ENCODE results near the gene ARL14. TPM values are rescaled to one million over a fixed set of nuclear protein-coding genes. Genes with fewer than 3 reads are reported as not detected.

ARL14 gene
- total RNA-seq, 1 experiment from 2014 or later: 104 TPM

- Mint-ChIP-seq H3K4me1 (ENCODE audit: low read depth, unreplicated experiment) (no peaks in the 10 kb centered on the region), H3K4me3 (ENCODE audit: low read depth, unreplicated experiment) (no peak overlapping the region), H3K27ac (ENCODE audit: unreplicated experiment) (no peak overlapping the region), H3K36me3 (ENCODE audit: insufficient read depth, unreplicated experiment) (no peaks in the 10 kb centered on the region), H3K27me3 (ENCODE audit: unreplicated experiment) (no peaks in the 10 kb centered on the region), H3K9me3 (ENCODE audit: low read depth, unreplicated experiment) (no peaks in the 10 kb centered on the region)
- TF ChIP-seq, protein P1, sequence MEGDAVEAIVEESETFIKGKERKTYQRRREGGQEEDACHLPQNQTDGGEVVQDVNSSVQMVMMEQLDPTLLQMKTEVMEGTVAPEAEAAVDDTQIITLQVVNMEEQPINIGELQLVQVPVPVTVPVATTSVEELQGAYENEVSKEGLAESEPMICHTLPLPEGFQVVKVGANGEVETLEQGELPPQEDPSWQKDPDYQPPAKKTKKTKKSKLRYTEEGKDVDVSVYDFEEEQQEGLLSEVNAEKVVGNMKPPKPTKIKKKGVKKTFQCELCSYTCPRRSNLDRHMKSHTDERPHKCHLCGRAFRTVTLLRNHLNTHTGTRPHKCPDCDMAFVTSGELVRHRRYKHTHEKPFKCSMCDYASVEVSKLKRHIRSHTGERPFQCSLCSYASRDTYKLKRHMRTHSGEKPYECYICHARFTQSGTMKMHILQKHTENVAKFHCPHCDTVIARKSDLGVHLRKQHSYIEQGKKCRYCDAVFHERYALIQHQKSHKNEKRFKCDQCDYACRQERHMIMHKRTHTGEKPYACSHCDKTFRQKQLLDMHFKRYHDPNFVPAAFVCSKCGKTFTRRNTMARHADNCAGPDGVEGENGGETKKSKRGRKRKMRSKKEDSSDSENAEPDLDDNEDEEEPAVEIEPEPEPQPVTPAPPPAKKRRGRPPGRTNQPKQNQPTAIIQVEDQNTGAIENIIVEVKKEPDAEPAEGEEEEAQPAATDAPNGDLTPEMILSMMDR (IDR thresholded peaks at IDR 0.05; ENCODE audit: unreplicated experiment): no peak
- CTCF ChIA-PET: no interaction called here
- DNase-seq: no peak
- intact Hi-C loops (cut with micrococcal nuclease; ENCODE audit: unreplicated experiment): no loop called here
- no TSS peak for BruUV-seq (replicated peaks)
These were observed 15.0 kb downstream of the ARL14 start for GRCh38 chr3:160691962-160692361.

DNA sequence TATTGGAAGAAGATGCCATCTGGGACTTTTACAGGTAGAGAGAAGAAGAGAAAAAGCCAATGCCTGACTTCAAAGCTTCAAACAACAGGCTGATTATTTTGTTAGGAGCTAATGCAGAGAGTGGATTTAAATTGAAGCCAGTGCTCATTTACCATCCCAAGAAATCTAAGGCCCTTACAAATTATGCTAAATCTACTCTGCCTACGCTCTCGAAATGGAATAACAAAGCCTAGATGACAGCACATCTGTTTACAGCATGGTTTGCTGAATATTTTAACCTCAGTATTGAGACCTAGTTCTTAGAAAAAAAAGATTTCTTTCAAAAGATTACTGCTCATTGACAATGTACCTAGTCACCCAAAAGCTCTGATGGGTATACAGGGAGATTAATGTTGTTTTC lies 16.2 kb downstream of the ARL14 start:
- intact Hi-C loops (cut with micrococcal nuclease; ENCODE audit: unreplicated experiment): no loop called here
- no TSS peak for BruUV-seq (replicated peaks)
- H3K4me3 Mint-ChIP-seq (ENCODE audit: low read depth, unreplicated experiment): no peak overlapping the region
- no peaks in the 10 kb centered on the region for H3K9me3 Mint-ChIP-seq (ENCODE audit: low read depth, unreplicated experiment)
- no peak for DNase-seq
- TF ChIP-seq, protein P1 (IDR thresholded peaks at IDR 0.05; ENCODE audit: unreplicated experiment): no peak
- H3K27me3 Mint-ChIP-seq (ENCODE audit: unreplicated experiment): no peaks in the 10 kb centered on the region
- CTCF ChIA-PET: no interaction called here
- H3K4me1 Mint-ChIP-seq (ENCODE audit: low read depth, unreplicated experiment): no peaks in the 10 kb centered on the region
- no peaks in the 10 kb centered on the region for H3K36me3 Mint-ChIP-seq (ENCODE audit: insufficient read depth, unreplicated experiment)
- H3K27ac Mint-ChIP-seq (ENCODE audit: unreplicated experiment): no peak overlapping the region

DNA sequence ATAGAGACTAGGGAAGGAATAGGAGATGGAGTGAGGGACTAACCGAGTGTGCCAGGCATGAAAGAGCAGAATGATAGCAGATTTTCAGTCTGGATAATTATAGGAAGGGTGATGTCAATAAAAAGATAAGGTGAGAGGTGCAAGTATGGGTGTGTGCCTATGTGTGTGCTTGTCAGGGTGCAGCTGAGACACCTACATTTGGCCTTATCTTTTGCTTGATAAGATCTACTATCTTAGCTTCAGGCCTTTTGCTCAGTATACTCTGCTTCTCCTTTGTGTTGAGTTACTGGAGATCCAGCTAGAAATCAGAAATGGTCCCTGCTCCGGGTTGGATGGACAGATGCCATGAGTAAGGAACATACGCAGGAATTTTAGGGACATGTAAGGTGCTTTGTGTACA lies 17.4 kb downstream of the ARL14 start:
- no TSS peak for BruUV-seq (replicated peaks)
- DNase-seq: no peak
- TF ChIP-seq, protein P1 (IDR thresholded peaks at IDR 0.05; ENCODE audit: unreplicated experiment): no peak
- H3K36me3 Mint-ChIP-seq (ENCODE audit: insufficient read depth, unreplicated experiment): no peaks in the 10 kb centered on the region
- H3K4me1 Mint-ChIP-seq (ENCODE audit: low read depth, unreplicated experiment): no peaks in the 10 kb centered on the region
- no peaks in the 10 kb centered on the region for H3K9me3 Mint-ChIP-seq (ENCODE audit: low read depth, unreplicated experiment)
- CTCF ChIA-PET: no interaction called here
- intact Hi-C loops (cut with micrococcal nuclease; ENCODE audit: unreplicated experiment): no loop called here
- H3K27ac Mint-ChIP-seq (ENCODE audit: unreplicated experiment): no peak overlapping the region
- no peak overlapping the region for H3K4me3 Mint-ChIP-seq (ENCODE audit: low read depth, unreplicated experiment)
- H3K27me3 Mint-ChIP-seq (ENCODE audit: unreplicated experiment): no peaks in the 10 kb centered on the region

DNA sequence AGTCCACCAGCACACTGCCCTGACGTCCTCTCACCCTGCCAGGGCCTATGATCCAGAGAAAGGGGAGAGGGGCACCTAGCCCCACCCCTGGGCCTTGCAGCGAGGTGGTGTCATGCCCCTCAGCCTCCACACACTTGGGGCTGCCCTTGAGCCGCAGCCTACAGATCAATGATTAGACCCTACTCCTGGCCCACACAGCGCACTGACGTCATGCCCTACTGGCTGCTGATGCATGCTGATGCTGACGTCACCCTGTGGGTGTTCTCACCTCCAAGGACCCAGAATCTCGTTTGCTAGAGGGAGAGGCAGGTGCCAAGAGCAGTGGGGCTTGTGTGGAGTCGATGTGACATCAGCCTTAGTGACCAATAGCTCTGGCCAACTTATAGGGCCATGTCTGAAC lies 18.0 kb downstream of the ARL14 start:
- H3K4me3 Mint-ChIP-seq (ENCODE audit: low read depth, unreplicated experiment): no peak overlapping the region

More for the DNA sequence above, 18.0 kb downstream of the ARL14 start:
- Mint-ChIP-seq H3K9me3 (ENCODE audit: low read depth, unreplicated experiment) (no peaks in the 10 kb centered on the region), H3K36me3 (ENCODE audit: insufficient read depth, unreplicated experiment) (no peaks in the 10 kb centered on the region), H3K4me1 (ENCODE audit: low read depth, unreplicated experiment) (no peaks in the 10 kb centered on the region), H3K27ac (ENCODE audit: unreplicated experiment) (no peak overlapping the region), H3K27me3 (ENCODE audit: unreplicated experiment) (no peaks in the 10 kb centered on the region)
- no peak for DNase-seq
- CTCF ChIA-PET: no interaction called here
- intact Hi-C loops (cut with micrococcal nuclease; ENCODE audit: unreplicated experiment): no loop called here
- TF ChIP-seq, protein P1 (IDR thresholded peaks at IDR 0.05; ENCODE audit: unreplicated experiment): no peak
- no TSS peak for BruUV-seq (replicated peaks)
